IPS DF 19.7 (cell line): ENCODE measurements around the gene LCNL1.

Experiments used
- DNase-seq: peaks from one replicate; pipeline ENCODE4 v3.0.0-alpha.2; 2013; ENCODE audit warnings: low read depth, low spot score

The LCNL1 gene

GRCh38 chr9:136974817-136975535, 7.8 kb upstream of the LCNL1 start:
- no peak for DNase-seq

DNA sequence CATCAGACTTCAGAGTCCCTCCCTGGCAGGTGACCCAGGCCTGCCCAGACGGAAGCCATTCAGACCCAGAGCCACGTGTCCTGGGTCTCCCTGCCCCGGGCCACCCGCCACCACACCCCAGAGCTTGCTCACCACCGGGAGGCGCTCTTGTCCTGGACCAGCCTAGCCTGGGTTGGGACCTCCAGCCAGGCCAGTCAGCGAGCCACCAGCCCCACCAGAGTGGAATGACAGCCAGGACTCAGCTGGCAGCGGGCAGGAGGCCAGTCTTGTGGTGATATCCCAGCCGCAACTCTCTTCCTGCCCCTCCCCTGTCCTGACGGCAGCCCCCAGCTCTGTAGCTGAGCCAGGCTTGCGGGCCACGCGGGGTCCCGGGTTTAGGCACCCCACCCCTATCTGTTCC, 7.1 kb upstream of the LCNL1 start:
- DNase-seq: no peak

GRCh38 chr9:136977223-136977622, 5.6 kb upstream of the LCNL1 start, which contains the start of gene PTGDS:
Gene PTGDS (plus strand): TSS chr9:136977504. CDS start chr9:136977579, 75 bp downstream.
- DNase-seq: no peak

GRCh38 chr9:136977649-136978072, 5.1 kb upstream of the LCNL1 start:
- no peak for DNase-seq

DNA sequence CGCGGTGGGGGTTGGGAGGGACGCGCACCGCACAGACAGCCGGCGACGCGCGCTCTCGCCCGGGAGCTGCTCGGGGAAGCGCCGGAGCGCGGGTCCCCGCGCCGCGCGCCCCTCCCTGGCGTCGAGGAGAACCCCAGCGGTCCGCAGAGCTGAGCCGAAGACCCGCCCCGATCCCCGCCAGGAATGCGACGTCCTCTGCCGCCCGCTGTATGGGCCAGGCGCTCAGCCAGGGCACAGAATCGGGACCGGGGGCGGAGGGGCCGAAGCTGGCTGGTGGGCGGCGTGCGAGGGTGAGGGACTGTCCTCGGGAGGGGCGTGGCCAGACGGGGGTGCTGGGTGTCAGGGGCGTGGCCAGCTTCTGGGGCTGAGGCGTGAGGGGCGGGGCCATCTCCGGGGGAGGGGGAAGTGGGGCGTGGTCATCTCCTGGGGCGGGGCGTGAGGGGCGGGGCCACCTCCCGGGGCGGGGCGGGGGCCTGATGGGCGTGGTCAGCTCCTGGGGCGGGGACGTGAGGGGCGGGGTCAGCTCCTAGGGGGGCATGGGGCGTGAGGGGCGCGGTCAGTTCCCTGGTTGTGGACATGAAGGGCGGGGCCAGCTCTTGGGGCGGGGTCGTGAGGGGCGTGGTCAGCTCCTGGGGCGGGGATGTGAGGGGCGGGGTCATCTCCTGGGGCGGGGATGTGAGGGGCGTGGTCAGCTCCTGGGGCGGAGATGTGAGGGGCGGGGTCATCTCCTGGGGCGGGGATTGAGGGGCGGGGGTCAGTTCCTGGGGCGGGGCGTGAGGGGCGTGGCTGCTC, 4.5 kb upstream of the LCNL1 start:
- no peak for DNase-seq

DNA sequence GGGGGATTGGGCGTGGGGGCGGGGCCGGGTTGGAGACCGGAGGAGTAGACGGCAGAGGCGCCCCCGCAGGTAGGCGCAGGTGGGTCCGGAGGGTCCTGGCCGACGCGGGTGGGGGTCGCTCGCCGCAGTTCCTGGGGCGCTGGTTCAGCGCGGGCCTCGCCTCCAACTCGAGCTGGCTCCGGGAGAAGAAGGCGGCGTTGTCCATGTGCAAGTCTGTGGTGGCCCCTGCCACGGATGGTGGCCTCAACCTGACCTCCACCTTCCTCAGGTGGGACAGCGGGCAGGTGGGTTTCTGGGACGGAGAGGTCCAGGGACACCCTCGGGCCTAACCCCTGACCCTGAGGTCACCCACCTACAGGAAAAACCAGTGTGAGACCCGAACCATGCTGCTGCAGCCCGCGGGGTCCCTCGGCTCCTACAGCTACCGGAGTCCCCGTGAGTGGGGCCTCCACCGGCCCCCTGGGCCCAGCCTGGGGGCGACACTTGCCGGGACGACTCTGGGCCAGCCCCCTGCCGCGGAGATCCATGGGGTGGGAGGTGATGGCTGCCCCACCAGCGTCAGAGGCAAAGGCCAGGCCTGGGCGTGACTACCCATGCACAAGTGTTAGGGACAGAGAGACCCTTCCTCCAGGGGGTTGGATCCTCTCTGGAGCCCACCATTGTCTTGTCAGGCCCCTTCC, 3.8 kb upstream of the LCNL1 start:
- DNase-seq: no peak

GRCh38 chr9:136979769-136980587, 2.8 kb upstream of the LCNL1 start:
- no peak for DNase-seq

DNA sequence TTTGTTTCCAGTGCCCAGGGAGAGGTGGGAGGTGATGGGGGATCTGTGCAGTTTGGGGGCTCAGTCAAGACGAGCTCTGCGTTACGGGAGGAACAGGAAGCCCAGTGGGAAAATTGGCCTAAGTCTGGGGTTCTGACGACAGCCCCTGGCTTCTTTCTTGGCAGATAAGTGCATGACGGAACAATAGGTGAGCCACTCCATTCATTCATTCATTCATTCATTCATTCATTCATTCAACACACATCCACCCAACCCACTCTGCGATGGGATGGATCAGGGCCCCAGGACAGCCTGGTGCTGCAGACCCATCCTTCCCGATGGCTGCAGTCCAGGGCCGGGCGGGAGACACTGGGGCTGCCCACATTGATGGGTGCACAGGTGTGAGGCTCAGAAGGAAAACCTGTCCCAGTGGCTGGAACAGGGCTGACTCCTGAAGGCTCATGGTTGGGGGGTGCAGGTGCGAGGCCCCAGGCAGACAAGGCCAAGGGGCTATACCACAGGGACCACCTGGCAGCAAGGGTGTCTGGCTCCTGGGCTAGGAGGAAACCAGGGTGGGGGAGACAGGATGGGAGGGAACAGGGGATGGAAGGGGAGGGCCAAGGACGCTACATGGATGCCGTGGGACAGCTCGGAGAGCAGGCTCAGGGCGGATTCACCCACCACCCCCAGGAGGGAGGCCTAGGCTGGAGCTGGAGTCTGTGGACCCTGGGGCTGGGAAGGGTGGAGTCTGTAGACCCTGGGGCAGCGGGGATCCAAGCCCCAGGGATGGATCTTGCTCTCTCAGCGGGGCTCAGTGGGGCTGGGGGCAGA, 1.9 kb upstream of the LCNL1 start:
- no peak for DNase-seq

DNA sequence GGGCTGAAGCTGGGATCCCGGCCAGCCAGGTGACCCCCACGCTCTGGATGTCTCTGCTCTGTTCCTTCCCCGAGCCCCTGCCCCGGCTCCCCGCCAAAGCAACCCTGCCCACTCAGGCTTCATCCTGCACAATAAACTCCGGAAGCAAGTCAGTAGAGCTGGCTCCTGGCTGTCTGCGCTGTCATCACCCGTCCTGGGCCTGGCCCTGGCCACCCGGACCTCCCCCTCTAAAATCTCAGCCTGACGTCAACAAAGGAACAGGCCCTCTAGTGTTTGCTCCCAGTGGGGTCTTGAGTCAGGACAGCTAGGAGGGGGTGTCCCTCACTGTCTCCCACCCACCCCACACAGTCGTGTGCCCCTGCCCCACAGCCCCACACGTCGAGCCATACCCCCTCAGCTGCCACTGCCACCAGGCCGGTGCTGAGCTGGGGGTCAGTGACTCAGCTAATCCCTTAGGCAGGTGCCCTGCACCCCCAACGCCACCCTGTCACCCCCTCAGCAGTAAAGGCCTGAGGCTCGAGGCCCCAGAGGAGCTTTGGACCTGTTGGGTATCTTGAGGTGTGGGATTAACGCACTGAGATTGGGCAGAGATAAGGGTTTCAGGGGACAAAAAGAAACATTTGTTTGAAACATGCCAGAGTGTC, 1.1 kb upstream of the LCNL1 start:
- DNase-seq: no peak

DNA sequence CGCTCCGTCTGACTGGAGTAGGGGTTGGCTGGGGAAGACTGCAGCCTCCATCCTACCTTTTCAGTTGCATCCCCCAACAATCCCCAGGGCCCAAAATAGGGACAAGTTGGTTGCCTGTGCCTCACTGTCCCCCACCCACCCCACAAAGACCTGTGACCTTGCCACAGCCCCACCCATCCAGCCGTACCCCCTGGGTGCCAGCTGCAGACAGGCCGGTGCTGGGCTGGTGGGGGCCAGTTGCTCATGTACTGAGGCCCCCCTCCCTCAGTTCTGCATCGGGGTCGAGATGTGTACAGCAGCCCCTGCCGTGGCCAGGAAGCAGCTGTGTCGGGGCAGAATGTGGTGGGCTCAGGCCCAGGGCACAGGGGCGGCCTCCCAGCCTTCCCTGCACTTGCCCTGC, 374 bp downstream of the LCNL1 start:
- no peak for DNase-seq

DNA sequence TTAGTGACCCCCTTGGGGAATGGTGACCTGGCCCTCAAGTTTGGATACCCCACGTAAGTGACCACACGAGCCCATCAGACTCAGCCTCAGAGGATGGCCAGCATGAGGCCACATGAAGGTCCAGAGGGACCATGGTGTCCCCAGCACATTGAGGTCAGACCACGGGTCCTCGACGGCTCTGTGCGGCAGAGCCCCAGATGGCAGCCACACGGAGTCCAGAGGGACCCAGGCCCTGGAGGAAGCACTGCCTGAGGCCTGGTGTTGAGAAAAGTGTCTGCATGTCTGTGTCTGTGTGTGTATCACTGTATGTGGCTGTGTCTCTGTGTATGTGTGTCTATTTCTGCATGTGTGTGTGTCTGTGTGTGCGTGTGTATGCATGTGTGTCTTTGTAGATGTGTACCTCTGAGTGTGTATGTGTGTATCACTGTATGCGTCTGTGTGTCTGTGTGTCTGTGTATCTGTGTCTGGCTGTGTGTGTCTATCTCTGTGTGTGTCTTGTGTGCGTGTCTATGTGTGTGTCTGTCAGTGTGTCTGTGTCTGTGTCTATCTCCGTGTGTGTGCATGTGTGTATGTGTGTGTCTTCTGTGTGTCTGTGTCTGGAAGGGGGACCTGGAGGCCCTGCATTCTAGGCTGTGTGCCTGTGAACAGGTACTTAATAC, 992 bp downstream of the LCNL1 start:
- DNase-seq: no peak

- DNase-seq: no peak
Observed at GRCh38 chr9:136984464-136985026, 1.8 kb downstream of the LCNL1 start.

DNA sequence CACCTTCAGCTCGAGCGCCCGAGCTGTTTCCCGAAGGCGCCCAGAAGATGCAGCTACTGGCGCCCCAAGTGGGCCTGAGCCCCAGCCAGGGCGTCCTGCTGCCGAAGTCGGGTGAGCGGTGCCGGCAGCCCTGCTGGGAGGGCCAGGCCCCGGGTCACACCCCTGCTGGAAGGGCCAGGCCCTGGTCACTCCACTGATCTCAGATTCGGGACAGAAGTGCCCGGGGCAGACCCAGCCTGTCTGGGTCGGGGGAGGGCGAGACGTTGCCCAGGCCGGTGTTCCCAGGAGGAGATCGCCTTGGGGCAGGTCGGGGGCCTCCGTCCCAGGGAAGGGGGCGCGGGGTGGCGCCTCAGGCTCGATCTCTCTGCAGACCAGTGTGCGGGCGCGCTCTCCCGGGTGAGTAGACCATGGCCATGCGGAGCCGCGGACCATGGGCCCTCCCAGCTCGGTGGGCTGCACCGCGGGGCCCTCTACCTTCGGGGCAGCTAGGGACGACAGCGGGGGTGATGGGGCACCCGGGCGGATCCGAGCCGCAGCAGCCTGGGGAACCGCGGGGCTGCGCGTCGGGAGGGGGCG, 2.3 kb downstream of the LCNL1 start:
- DNase-seq: no peak

DNA sequence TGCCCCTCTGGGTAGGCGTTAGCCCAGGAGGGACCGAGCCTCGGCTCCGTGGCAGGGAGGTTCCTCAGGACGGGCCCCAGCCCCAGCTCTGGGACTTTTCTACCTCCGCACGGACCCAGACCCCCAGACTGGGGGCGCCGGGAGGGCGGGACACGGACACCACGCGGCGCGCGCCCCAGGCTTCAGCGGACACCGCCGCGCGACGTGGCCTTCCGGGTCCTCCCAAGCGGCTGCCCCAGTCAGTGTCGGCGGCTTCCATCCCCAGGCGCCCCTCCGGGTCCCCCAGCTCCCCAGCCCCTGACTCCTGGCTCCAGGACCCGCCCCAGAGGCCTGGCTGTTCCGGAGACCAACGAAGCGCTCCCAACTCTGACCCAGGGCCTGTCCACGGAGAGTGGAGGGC, 3.1 kb downstream of the LCNL1 start:
- no peak for DNase-seq

DNA sequence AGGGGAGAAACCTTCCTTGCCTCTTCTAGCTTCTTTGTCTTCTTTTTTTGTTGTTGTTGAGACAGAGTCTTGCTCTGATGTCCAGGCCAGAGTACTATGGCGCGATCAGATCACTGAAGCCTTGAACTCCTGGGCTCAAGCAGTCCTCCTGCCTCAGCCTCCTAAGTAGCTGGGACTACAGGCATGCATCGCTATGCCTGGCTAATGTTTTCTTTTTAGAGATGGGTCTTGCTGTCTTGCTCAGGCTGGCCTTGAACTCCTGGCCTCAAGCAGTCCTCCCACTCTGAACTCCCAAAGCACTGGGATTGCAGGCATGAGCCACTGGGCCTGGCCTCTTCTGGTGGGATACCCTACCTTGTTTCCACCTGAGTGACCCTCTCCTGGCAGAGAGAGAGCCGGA, 6.1 kb downstream of the LCNL1 start:
- no peak for DNase-seq

GRCh38 chr9:136990242-136990911, 7.6 kb downstream of the LCNL1 start:
- no peak for DNase-seq

DNA sequence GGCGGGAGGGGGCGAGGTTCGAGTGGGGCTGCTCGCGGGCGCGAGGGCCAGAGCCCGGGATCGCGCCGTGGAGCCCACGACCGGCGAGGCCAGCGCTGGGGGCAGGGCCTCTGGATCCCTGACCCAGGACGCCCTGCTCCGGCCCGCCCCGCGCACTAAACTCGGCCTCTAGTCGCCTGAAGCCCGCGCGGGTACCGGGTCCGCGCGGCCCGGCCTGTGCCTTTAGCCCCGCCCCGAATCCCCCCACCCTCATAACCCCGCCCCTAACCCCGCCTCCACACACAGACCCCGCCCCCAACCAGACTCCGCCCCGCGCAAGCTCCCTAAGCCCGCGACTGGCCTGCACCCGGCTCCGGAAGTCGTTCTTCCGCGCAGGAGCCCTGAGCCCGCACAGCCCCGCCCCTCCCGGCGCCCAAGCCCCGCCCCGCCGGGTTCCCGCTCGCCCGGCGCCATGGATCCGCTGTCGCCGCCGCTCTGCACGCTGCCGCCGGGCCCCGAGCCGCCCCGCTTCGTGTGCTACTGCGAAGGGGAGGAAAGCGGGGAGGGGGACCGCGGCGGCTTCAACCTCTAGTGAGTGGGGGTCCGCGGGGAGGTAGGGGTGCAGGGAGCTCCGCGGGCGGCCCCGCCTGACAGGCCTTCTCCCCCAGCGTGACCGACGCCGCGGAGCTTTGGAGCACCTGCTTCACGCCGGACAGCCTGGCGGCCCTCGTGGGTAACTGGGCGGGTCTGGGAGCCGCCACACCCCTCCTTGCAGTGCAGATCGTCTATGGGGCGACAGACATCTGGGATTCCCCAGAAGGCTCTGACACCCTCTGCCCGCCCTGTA, 9.4 kb downstream of the LCNL1 start, which contains the start of gene PAXX:
Gene PAXX, plus strand, starts transcription at position 430 of the 826 bp plus-strand sequence. Its CDS starts 22 bp downstream, at position 452.
- no peak for DNase-seq
